K562 (cell line): ENCODE data around the gene MPRIP. TPM values are rescaled to one million over a fixed set of nuclear protein-coding genes. Genes with fewer than 3 reads are reported as not detected.

Experiments used
- ATAC-seq: fragments of 200-7000 bp; cut with Tn5 transposase; 3 replicates; pipeline ENCODE4 v1.9.1; 2020; ENCODE audit warnings: moderate library complexity
- BruUV-seq: library from RNA; stranded (reverse); fragments of 400-500 nt; replicated peaks from 2 replicates; lab custom pipeline; 2021; lab: Mats Ljungman, UMichigan
- CTCF ChIA-PET: fragments of 300-600 bp; formaldehyde crosslinking; extraction: SDS; loops from one replicate; lab custom pipeline; 2021; ENCODE audit warnings: low intra/inter-chr PET ratio; lab: Yijun Ruan, JAX
- POLR2A ChIA-PET: fragments of 300-600, 350-650 bp; sonication (Branson Sonifier 250); formaldehyde crosslinking; extraction: SDS; loops from one replicate; lab custom pipeline; 2021; ENCODE audit warnings: antibody characterized with exemption, inconsistent platforms; lab: Yijun Ruan, JAX
- DNase-seq, 4 experiments: peaks; one replicate each; pipeline versions ENCODE4 v3.0.0 to v3.0.0-alpha.2; 2011 to 2018; ENCODE audit warnings: low spot score in 3 of 4, mixed read lengths in 3 of 4; ENCODE audit errors: extremely low read depth in 1 of 4
- FAIRE-seq: peaks from 2 replicates; lab custom pipeline; 2011; peaks lifted over from hg19 to GRCh38; lab: Jason Lieb, UNC
- H2AFZ ChIP-seq: 2 replicates; pipeline ENCODE4 v1.6.0; 2011; ENCODE audit warnings: low read depth, low read length, control low read depth, inconsistent platforms
- H3K27ac ChIP-seq: fragments of 200-600 bp; 3 replicates; pipeline ENCODE4 v1.8.0; 2011; ENCODE audit warnings: low read depth, mild to moderate bottlenecking, control low read depth, inconsistent platforms, low read length, moderate library complexity, mixed read lengths; ENCODE audit errors: extremely low read depth
- H3K27me3 ChIP-seq, 2 experiments: fragments of 300-600 bp in 1 of 2; 2 replicates in 1 of 2; 3 replicates in 1 of 2; pipeline versions ENCODE4 v1.6.0 to v1.8.0; 2011; ENCODE audit warnings: inconsistent platforms in 2 of 2, low read length in 2 of 2, mild to moderate bottlenecking in 1 of 2, mixed read lengths in 1 of 2, moderate library complexity in 1 of 2; ENCODE audit not compliant: control insufficient read depth in 2 of 2, insufficient read depth in 2 of 2
- H3K36me3 ChIP-seq: fragments of 300-600 bp; 3 replicates; pipeline ENCODE4 v1.8.0; 2011; ENCODE audit warnings: mild to moderate bottlenecking, low read length, inconsistent platforms; ENCODE audit not compliant: control insufficient read depth, insufficient read depth
- H3K4me1 ChIP-seq, 2 experiments: fragments of 200-600 bp in 1 of 2; replicated peaks in 1 of 2; 2 replicates in 1 of 2; 3 replicates in 1 of 2; pipeline versions ENCODE4 v1.5.1 to v1.8.0; 2011; ENCODE audit warnings: inconsistent platforms in 2 of 2, low read length in 2 of 2, mild to moderate bottlenecking in 1 of 2, mixed read lengths in 1 of 2, moderate library complexity in 1 of 2; ENCODE audit not compliant: control insufficient read depth in 2 of 2, insufficient read depth in 2 of 2
- H3K4me2 ChIP-seq: 2 replicates; pipeline ENCODE4 v1.6.1; 2011; ENCODE audit warnings: low read length, control low read depth, inconsistent platforms, mixed read lengths; ENCODE audit not compliant: insufficient read depth
- H3K4me3 ChIP-seq: fragments of 200-600 bp; sonication (generic), shearing (Covaris generic); 2 replicates; pipeline ENCODE4 v1.5.1; 2016; ENCODE audit warnings: control low read depth, inconsistent platforms
- H3K79me2 ChIP-seq: fragments of 200-600 bp; 3 replicates; pipeline ENCODE4 v1.8.0; 2011; ENCODE audit warnings: low read length, inconsistent platforms; ENCODE audit not compliant: control insufficient read depth, insufficient read depth
- H3K9ac ChIP-seq, 2 experiments: 2 replicates each; pipeline versions ENCODE4 v1.6.0 to v1.6.1; 2011; ENCODE audit warnings: low read depth in 2 of 2, low read length in 2 of 2, control low read depth in 1 of 2, inconsistent platforms in 1 of 2, mild to moderate bottlenecking in 1 of 2, mixed read lengths in 1 of 2; ENCODE audit not compliant: insufficient read depth in 1 of 2
- H3K9me1 ChIP-seq: one replicate; pipeline ENCODE4 v1.6.0; 2011; ENCODE audit warnings: inconsistent platforms, mild to moderate bottlenecking, low read length, moderate library complexity; ENCODE audit not compliant: control insufficient read depth, insufficient read depth
- H3K9me3 ChIP-seq: replicated peaks from 2 replicates; pipeline ENCODE4 v1.5.1; 2011; ENCODE audit warnings: low read depth, low read length, inconsistent platforms; ENCODE audit not compliant: control insufficient read depth, insufficient read depth
- H4K20me1 ChIP-seq: replicated peaks from 2 replicates; pipeline ENCODE4 v1.6.1; 2011; ENCODE audit warnings: low read length, inconsistent platforms, mixed read lengths; ENCODE audit not compliant: control insufficient read depth, insufficient read depth
- ATF1 ChIP-seq, 2 experiments: fragments of 450-650 bp in 1 of 2; IDR thresholded peaks; 2 replicates each; pipeline ENCODE4 v1.6.1; 2016; ENCODE audit warnings: missing compliant biosample characterization in 1 of 2, missing genetic modification characterization in 1 of 2
- BDP1 ChIP-seq: IDR thresholded peaks from 3 replicates; pipeline ENCODE4 v1.6.1; 2011; ENCODE audit not compliant: insufficient read length, insufficient read depth
- CEBPB ChIP-seq: fragments of 450-650 bp; IDR thresholded peaks from 2 replicates; pipeline ENCODE4 v1.6.1; 2016; ENCODE audit warnings: missing genetic modification characterization, missing compliant biosample characterization
- EP300 ChIP-seq: IDR thresholded peaks from 2 replicates; pipeline ENCODE4 v1.6.1; 2012; ENCODE audit warnings: low read length, improper control_type of control experiment
- NR0B1 ChIP-seq: fragments of 450-650 bp; IDR thresholded peaks from one replicate; pipeline ENCODE4 v1.6.1; 2018; ENCODE audit warnings: mild to moderate bottlenecking, moderate library complexity; ENCODE audit not compliant: partially characterized antibody
- RAD51 ChIP-seq: fragments of 450-650 bp; IDR thresholded peaks from 2 replicates; pipeline ENCODE4 v1.7.1; 2016; ENCODE audit warnings: low read depth, mild to moderate bottlenecking, borderline replicate concordance
- RBFOX2 ChIP-seq: fragments of 200-400 bp; formaldehyde crosslinking; IDR thresholded peaks from 2 replicates; pipeline ENCODE4 v1.6.1; 2017; ENCODE audit warnings: low read depth, mild to moderate bottlenecking, low read length, moderate library complexity
- RBM22 ChIP-seq: fragments of 200-400 bp; formaldehyde crosslinking; IDR thresholded peaks from 2 replicates; pipeline ENCODE4 v1.6.1; 2018; ENCODE audit warnings: low read length, low read depth; ENCODE audit not compliant: poor library complexity, severe bottlenecking
- RBM39 ChIP-seq: fragments of 200-400 bp; formaldehyde crosslinking; optimal IDR thresholded peaks from 2 replicates; pipeline ENCODE3; 2018; ENCODE audit warnings: low read depth, low read length
- SIN3B ChIP-seq: fragments of 450-650 bp; IDR thresholded peaks from 2 replicates; pipeline ENCODE4 v1.6.1; 2017; ENCODE audit warnings: low read depth, mild to moderate bottlenecking, moderate library complexity
- TCF7 ChIP-seq: sonication (generic); IDR thresholded peaks from 2 replicates; pipeline ENCODE4 v1.6.1; 2016; ENCODE audit warnings: antibody characterized with exemption, borderline replicate concordance
- TSC22D4 ChIP-seq: fragments of 450-650 bp; IDR thresholded peaks from 2 replicates; pipeline ENCODE4 v1.6.1; 2016; ENCODE audit warnings: missing genetic modification characterization, missing biosample characterization, control low read depth
- ZBTB9 ChIP-seq: fragments of 450-650 bp; formaldehyde crosslinking; IDR thresholded peaks from 2 replicates; pipeline ENCODE4 v1.4.0; 2020; ENCODE audit warnings: mild to moderate bottlenecking, moderate library complexity
- ZNF212 ChIP-seq: fragments of 450-650 bp; formaldehyde crosslinking; IDR thresholded peaks from 2 replicates; pipeline ENCODE4 v1.4.0; 2020; ENCODE audit warnings: mild to moderate bottlenecking
- WGBS: fragments of 100-300 bp; shearing (Covaris generic); methylation state at CpG from one replicate; pipeline ENCODE4 v1.1.6; 2016; ENCODE audit warnings: low coverage, mixed read lengths; ENCODE audit not compliant: insufficient coverage; ENCODE audit errors: missing lambda C conversion rate; 5-methylcytosine and 5-hydroxymethylcytosine counted together
- in situ Hi-C: fragments of 300-500 bp; cut with MboI; formaldehyde crosslinking; loops from 4 replicates; pipeline ENCODE4 v1.15.0; 2018; ENCODE audit warnings: inconsistent platforms, mixed read lengths
- intact Hi-C: fragments of 100-400 bp; cut with micrococcal nuclease; formaldehyde crosslinking; loops from 2 replicates; pipeline ENCODE4 v1.14.2; 2022
- polyA plus RNA-seq, 8 experiments: library from polyadenylated mRNA; depleted of rRNA in 4 of 8; stranded (reverse) in 5 of 8; unstranded in 3 of 8; fragments of >200 nt; fragmentation: Nextera tagmentation in 2 of 8; fragmentation: Illumina TruSeq in 1 of 8; extraction: Ambion mirVana in 2 of 8; extraction: Trizol in 1 of 8; gene quantifications; 2 replicates each; pipeline versions ENCODE4 v1.2.1 to v1.2.3, GENCODE V29; 2011 to 2014; ENCODE audit warnings: inconsistent platforms in 1 of 8, missing spikeins in 1 of 8
- total RNA-seq, 7 experiments: library from RNA; depleted of rRNA in 6 of 7; stranded (reverse); fragments of >200 nt in 6 of 7; fragmentation: Illumina TruSeq in 2 of 7; extraction: Trizol in 2 of 7; gene quantifications; 2 replicates each; pipeline versions ENCODE4 v1.2.1 to v1.2.3, GENCODE V29; 2011 to 2021; ENCODE audit warnings: low replicate concordance in 1 of 7

The MPRIP gene
- total and polyA plus RNA-seq, 9 of the 15 experiments (the other 6 are each of a cell fraction or from before 2014, with no cell fraction given): 10.0 to 72.6 (median 30.1) TPM

- no TSS peak for BruUV-seq
- Histone ChIP-seq H3K4me3 (no peak overlapping the region), H3K36me3 (peaks cover 27% of the 10 kb centered on the region; the same call in 2 of the 3 replicates), H3K27me3 (no peaks in the 10 kb centered on the region), H3K9me1 (peaks cover 3% of the 10 kb centered on the region), H3K27ac (no peak overlapping the region), H3K9me3 (no peaks in the 10 kb centered on the region), H3K79me2 (no peaks in the 10 kb centered on the region), H2AFZ (no peak overlapping the region), H3K9ac (no peak overlapping the region), H3K4me2 (no peak overlapping the region), H3K4me1 (peaks cover 0 to 4% of the 10 kb centered on the region in 2 experiments; a peak in 2 of 5 replicates), H4K20me1 (no peaks in the 10 kb centered on the region)
- ChIA-PET POLR2A (interaction anchor here (0.6 to 0.7 kb wide), 2 partner anchors 32 to 56 kb away, joined by 3 read pairs; no protein-coding TSS in a partner anchor), CTCF (no interaction called here)
- WGBS: 91% methylated on average over 14 of the region's 23 CpGs
- TF ChIP-seq RBFOX2 (no peak), RBM22 (peak; percentile 32)
- ATAC-seq (no peak), DNase-seq (no peak), FAIRE-seq (no peak)
- in situ Hi-C loops: no loop called here
- intact Hi-C loops: no loop called here
Observed at GRCh38 chr17:17165666-17166308, 123.5 kb downstream of the MPRIP start.

- FAIRE-seq: no peak
- in situ Hi-C loops: no loop called here
- no peak for TF ChIP-seq ATF1 (CRISPR knock-in tag; IDR thresholded peaks at IDR 0.05)
- no peak for TF ChIP-seq ATF1 (tag; IDR thresholded peaks at IDR 0.05)
- TF ChIP-seq RBM39: no peak
- no peak for TF ChIP-seq TSC22D4
- no peak for TF ChIP-seq SIN3B
- TF ChIP-seq EP300: no peak
- no peak for TF ChIP-seq NR0B1
- no peak for TF ChIP-seq TCF7
- TF ChIP-seq ZBTB9 (CRISPR knock-in tag): no peak
- no peak for TF ChIP-seq RAD51
- no peak for TF ChIP-seq CEBPB (tag)
- no peak for TF ChIP-seq BDP1
- TF ChIP-seq ZNF212 (CRISPR knock-in tag): no peak
Observed at GRCh38 chr17:17166446-17166845, 124.2 kb downstream of the MPRIP start.

More at GRCh38 chr17:17166446-17166845, 124.2 kb downstream of the MPRIP start:
- no peaks in the 10 kb centered on the region for H3K9me3 ChIP-seq
- H3K9ac ChIP-seq: no peak overlapping the region
- BruUV-seq: no TSS peak
- intact Hi-C loops: no loop called here
- H3K79me2 ChIP-seq: no peaks in the 10 kb centered on the region
- H3K36me3 ChIP-seq: peaks cover 26% of the 10 kb centered on the region; the same call in 2 of the 3 replicates
- WGBS: 81% methylated on average over 5 of the region's 8 CpGs
- no peak overlapping the region for H3K4me2 ChIP-seq
- DNase-seq (no peak), ATAC-seq (no peak)
- no peak overlapping the region for H2AFZ ChIP-seq
- H3K27me3 ChIP-seq: no peaks in the 10 kb centered on the region
- ChIA-PET CTCF (no interaction called here), POLR2A (interaction anchor here (0.7 to 1.6 kb wide), 3 partner anchors 31 to 473 kb away, joined by 3 to 4 read pairs (median 3); no protein-coding TSS in a partner anchor)
- no peak overlapping the region for H3K4me3 ChIP-seq
- H3K4me1 ChIP-seq: peaks cover 0 to 4% of the 10 kb centered on the region in 2 experiments; a peak in 2 of 5 replicates
- peaks cover 3% of the 10 kb centered on the region for H3K9me1 ChIP-seq
- H4K20me1 ChIP-seq: no peaks in the 10 kb centered on the region
- no peak overlapping the region for H3K27ac ChIP-seq
